ENCODE results near the gene CNGB1.

CNGB1 gene

GRCh38 chr16:57972306-57972705 lies 1.4 kb upstream of the CNGB1 start:
- DNase-seq (ENCODE audit: low read depth in 2 of 2), result no peak

- DNase-seq (ENCODE audit: low read depth in 2 of 2), result no peak
Observed at GRCh38 chr16:57971848-57972247, 920 bp upstream of the CNGB1 start.

GRCh38 chr16:57970319-57970718 lies 609 bp downstream of the CNGB1 start:
- DNase-seq (ENCODE audit: low read depth in 2 of 2), result no peak

- no peak for DNase-seq (ENCODE audit: low read depth in 2 of 2)
Observed at GRCh38 chr16:57969451-57970123, 1.3 kb downstream of the CNGB1 start.

GRCh38 chr16:57967916-57968315 lies 3.0 kb downstream of the CNGB1 start:
- DNase-seq (ENCODE audit: low read depth in 2 of 2), result no peak

- DNase-seq (ENCODE audit: low read depth in 2 of 2), result no peak
Observed at GRCh38 chr16:57966986-57967385, 3.9 kb downstream of the CNGB1 start.

- no peak for DNase-seq (ENCODE audit: low read depth in 2 of 2)
Observed at GRCh38 chr16:57966204-57966771, 4.6 kb downstream of the CNGB1 start.

- DNase-seq (ENCODE audit: low read depth in 2 of 2), result no peak
Observed at GRCh38 chr16:57964157-57964700, 6.7 kb downstream of the CNGB1 start.

- DNase-seq (ENCODE audit: low read depth in 2 of 2), result no peak
Observed at GRCh38 chr16:57962756-57963155, 8.2 kb downstream of the CNGB1 start.

GRCh38 chr16:57962046-57962445 lies 8.9 kb downstream of the CNGB1 start:
- DNase-seq (ENCODE audit: low read depth in 2 of 2), result no peak

- DNase-seq (ENCODE audit: low read depth in 2 of 2), result no peak
Observed at GRCh38 chr16:57961538-57961937, 9.4 kb downstream of the CNGB1 start.

- no peak for DNase-seq (ENCODE audit: low read depth in 2 of 2)
Observed at GRCh38 chr16:57960826-57961472, 10.0 kb downstream of the CNGB1 start.

GRCh38 chr16:57960310-57960709 lies 10.6 kb downstream of the CNGB1 start:
- no peak for DNase-seq (ENCODE audit: low read depth in 2 of 2)

- no peak for DNase-seq (ENCODE audit: low read depth in 2 of 2)
Observed at GRCh38 chr16:57959804-57960203, 11.1 kb downstream of the CNGB1 start.

GRCh38 chr16:57959121-57959520 lies 11.8 kb downstream of the CNGB1 start:
- DNase-seq (ENCODE audit: low read depth in 2 of 2), result no peak

GRCh38 chr16:57958544-57958943 lies 12.4 kb downstream of the CNGB1 start:
- DNase-seq (ENCODE audit: low read depth in 2 of 2), result no peak

GRCh38 chr16:57957673-57958392 lies 13.1 kb downstream of the CNGB1 start:
- no peak for DNase-seq (ENCODE audit: low read depth in 2 of 2)

GRCh38 chr16:57956924-57957672 lies 13.8 kb downstream of the CNGB1 start:
- no peak for DNase-seq (ENCODE audit: low read depth in 2 of 2)

GRCh38 chr16:57956270-57956808 lies 14.6 kb downstream of the CNGB1 start:
- no peak for DNase-seq (ENCODE audit: low read depth in 2 of 2)

- DNase-seq (ENCODE audit: low read depth in 2 of 2), result no peak
Observed at GRCh38 chr16:57955572-57956188, 15.2 kb downstream of the CNGB1 start.

- no peak for DNase-seq (ENCODE audit: low read depth in 2 of 2)
Observed at GRCh38 chr16:57953857-57954256, 17.1 kb downstream of the CNGB1 start.
